GM18867 (cell line): ENCODE measurements around the gene KDELR3.

ENCODE experiments used
- ATAC-seq: cut with Tn5 transposase; IDR thresholded peaks from one replicate; pipeline ENCODE4 v1.9.1; 2021; ENCODE audit warnings: mild to moderate bottlenecking, moderate library complexity; ENCODE audit not compliant: unreplicated experiment

KDELR3 gene

GRCh38 chr22:38467904-38468442 lies at the start of gene KDELR3:
KDELR3 (plus strand) TSS chr22:38468096; CDS start chr22:38468234, 138 bp downstream.
- no peak for ATAC-seq

GRCh38 chr22:38418589-38418988 lies 49.3 kb upstream of the KDELR3 start:
- ATAC-seq: no peak

- ATAC-seq: no peak
These were observed 48.6 kb upstream of the KDELR3 start for GRCh38 chr22:38419121-38419857.

GRCh38 chr22:38419858-38420160 lies 48.1 kb upstream of the KDELR3 start:
- no peak for ATAC-seq

GRCh38 chr22:38420734-38421133 lies 47.2 kb upstream of the KDELR3 start:
- ATAC-seq: no peak

- ATAC-seq: no peak
These were observed 45.0 kb upstream of the KDELR3 start for GRCh38 chr22:38422611-38423511.

GRCh38 chr22:38423512-38424503 lies 44.1 kb upstream of the KDELR3 start:
- ATAC-seq: no peak

GRCh38 chr22:38424525-38425080 lies 43.3 kb upstream of the KDELR3 start:
- ATAC-seq: no peak

- no peak for ATAC-seq
These were observed 41.3 kb upstream of the KDELR3 start for GRCh38 chr22:38426628-38427027.

GRCh38 chr22:38427465-38427864 lies 40.4 kb upstream of the KDELR3 start:
- ATAC-seq: no peak

GRCh38 chr22:38427940-38428339 lies 40.0 kb upstream of the KDELR3 start:
- no peak for ATAC-seq

- ATAC-seq: no peak
These were observed 39.2 kb upstream of the KDELR3 start for GRCh38 chr22:38428714-38429113.

GRCh38 chr22:38429499-38430068 lies 38.3 kb upstream of the KDELR3 start:
- no peak for ATAC-seq

GRCh38 chr22:38431266-38432010 lies 36.5 kb upstream of the KDELR3 start:
- ATAC-seq: no peak

- no peak for ATAC-seq
These were observed 35.6 kb upstream of the KDELR3 start for GRCh38 chr22:38432264-38432663.

GRCh38 chr22:38433871-38434270 lies 34.0 kb upstream of the KDELR3 start:
- ATAC-seq: no peak

- no peak for ATAC-seq
These were observed 32.9 kb upstream of the KDELR3 start for GRCh38 chr22:38435010-38435409.

- no peak for ATAC-seq
These were observed 31.9 kb upstream of the KDELR3 start for GRCh38 chr22:38435965-38436364.

- no peak for ATAC-seq
These were observed 31.1 kb upstream of the KDELR3 start for GRCh38 chr22:38436629-38437395.
